ENCODE measurements around the gene NLGN2.

NLGN2 gene

GRCh38 chr17:7413346-7413985, 5.8 kb downstream of the NLGN2 start:
- DNase-seq (ENCODE audit: low read depth in 3 of 3, low spot score in 1 of 3) = no peak

- DNase-seq (ENCODE audit: low read depth in 3 of 3, low spot score in 1 of 3) = no peak
Observed at GRCh38 chr17:7414837-7415236, 7.2 kb downstream of the NLGN2 start.

GRCh38 chr17:7415784-7416183, 8.1 kb downstream of the NLGN2 start:
- DNase-seq (ENCODE audit: low read depth in 3 of 3, low spot score in 1 of 3) = no peak

- DNase-seq (ENCODE audit: low read depth in 3 of 3, low spot score in 1 of 3) = no peak
Observed at GRCh38 chr17:7416323-7416722, 8.7 kb downstream of the NLGN2 start.

GRCh38 chr17:7417056-7417655, 9.5 kb downstream of the NLGN2 start:
- DNase-seq (ENCODE audit: low read depth in 3 of 3, low spot score in 1 of 3) = no peak

DNA sequence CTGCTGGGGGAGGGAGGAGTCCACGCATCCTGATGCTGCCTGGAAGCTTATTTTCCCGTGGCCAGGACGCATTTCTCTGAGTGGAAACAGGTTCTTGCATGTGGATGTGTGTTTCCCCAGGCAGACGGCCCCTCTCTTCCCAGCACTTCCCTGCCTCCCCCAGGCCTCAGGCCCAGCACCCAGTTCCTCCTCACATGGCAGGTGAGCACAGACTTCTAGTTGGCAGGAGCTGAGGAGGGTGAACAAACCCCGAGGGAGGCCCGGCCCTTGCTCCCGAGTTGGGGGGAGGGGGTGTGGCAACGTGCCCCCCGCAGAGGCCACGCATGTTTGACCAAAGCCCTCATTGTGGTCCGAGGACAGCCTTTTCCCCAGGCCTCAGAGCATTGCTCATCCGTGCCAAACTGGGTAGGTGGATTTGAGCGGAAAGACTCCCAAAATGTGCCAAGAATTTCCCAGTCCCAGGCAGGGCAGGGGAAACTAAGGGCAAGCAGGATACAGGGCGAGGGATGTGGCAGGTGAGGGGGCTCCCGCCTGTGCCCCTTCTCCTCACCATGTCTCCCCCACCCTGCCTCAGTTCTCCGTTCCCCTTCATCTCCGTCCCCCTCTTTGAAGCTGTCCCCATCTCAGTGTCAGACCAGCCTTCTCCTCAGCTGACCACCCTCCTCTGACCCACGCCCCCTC, 11.0 kb downstream of the NLGN2 start:
- DNase-seq (ENCODE audit: low read depth in 3 of 3, low spot score in 1 of 3) = no peak

DNA sequence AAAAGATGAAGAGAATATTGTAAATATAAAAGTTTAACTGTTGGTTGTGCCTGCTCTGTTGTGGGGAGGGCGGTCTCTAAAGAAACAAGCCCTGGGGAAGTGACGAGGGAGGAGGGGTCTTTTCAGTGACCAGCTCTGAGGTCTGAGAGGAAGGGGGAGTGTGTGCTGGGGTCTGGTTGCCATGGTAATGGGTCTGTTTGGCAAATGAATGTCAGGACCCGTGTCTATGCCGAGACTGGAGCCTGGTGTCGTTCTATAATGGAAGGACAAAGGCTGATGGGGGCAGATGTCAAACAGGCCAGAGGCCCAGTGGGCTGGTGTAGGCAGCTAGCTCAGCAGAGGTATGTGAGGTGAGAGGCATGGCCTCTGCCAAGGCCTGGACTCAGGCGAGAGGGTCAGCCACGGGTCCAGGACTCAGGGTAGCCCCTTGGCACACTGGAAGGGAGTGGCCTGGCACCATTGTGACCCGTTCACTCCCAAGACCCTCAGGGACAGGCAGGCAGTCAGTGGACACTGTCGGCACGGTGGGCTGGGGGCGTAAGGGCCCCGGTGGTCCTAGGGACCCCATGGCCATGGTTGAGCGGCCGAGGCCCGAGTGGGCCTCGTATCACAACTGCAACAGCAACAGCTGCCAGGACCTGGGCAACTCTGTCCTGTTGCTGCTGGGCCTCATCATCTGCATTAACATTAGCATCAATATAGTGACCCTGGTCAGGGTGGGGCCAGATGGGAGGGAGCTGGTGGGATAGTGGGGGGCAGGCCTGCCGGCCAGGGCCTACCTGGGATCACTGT, 12.4 kb downstream of the NLGN2 start, which contains the start of gene SPEM1:
TSS of gene SPEM1 (plus strand) at position 506 of the 792 bp plus-strand sequence. CDS start at position 567, 61 bp downstream.
- DNase-seq (ENCODE audit: low read depth in 3 of 3, low spot score in 1 of 3) = no peak

DNA sequence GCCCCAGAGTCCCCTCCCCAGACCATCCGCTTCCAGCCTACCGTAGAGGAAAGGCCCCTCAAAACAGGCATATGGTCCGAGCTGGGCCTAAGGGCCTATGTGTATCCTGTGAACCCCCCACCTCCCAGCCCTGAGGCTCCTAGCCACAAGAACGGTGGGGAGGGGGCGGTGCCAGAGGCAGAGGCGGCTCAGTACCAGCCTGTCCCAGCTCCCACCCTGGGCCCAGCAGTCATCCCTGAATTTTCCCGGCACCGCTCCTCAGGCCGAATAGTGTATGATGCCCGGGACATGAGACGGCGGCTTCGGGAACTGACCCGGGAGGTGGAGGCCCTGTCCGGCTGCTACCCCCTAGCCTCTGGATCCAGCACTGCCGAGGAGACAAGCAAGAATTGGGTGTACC, 13.5 kb downstream of the NLGN2 start:
- no peak for DNase-seq (ENCODE audit: low read depth in 3 of 3, low spot score in 1 of 3)

DNA sequence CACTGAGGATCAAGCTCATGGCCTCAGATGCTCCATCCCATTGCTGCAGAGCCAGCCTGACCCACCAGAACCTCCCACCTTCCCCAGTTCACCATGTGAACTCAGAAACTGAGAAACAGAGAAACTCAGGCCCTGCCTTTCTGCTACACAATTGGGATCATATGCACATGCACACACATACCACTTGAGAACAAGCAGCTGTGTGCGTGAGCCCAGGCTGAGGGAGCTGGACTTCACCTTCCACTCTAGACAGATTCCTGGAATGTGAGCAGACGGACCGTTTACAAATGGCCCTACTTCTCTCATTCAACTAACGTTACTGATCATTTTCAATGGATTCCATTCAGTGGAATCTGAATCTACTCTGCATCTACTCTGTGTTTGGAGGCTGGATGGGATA, 16.0 kb downstream of the NLGN2 start:
- DNase-seq (ENCODE audit: low read depth in 3 of 3, low spot score in 1 of 3) = no peak

GRCh38 chr17:7425316-7425715, 17.7 kb downstream of the NLGN2 start, which contains the start of gene SPEM2:
Gene SPEM2 (plus strand): TSS chr17:7425616. CDS start chr17:7425689, 73 bp downstream.
- DNase-seq (ENCODE audit: low read depth in 3 of 3, low spot score in 1 of 3) = no peak

DNA sequence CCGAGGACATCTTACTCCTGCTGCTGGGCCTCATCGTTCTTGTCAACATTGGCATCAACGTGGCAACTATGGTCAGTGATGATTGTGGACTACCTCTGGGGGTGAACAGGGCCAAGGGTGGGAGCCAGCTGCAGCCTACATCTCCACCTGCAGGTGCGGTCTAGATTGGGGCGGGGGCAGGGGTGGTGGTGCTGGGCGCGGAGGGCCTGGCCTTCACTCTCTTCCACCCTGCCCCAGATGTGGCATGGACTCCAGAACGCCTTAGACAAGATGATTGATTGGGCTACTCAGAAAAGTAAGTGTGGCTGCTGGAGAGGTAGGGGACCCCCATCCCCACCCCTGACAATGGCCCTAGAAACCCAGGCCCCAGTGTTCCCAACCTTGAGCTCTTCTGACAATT, 18.1 kb downstream of the NLGN2 start:
- DNase-seq (ENCODE audit: low read depth in 3 of 3, low spot score in 1 of 3) = no peak

DNA sequence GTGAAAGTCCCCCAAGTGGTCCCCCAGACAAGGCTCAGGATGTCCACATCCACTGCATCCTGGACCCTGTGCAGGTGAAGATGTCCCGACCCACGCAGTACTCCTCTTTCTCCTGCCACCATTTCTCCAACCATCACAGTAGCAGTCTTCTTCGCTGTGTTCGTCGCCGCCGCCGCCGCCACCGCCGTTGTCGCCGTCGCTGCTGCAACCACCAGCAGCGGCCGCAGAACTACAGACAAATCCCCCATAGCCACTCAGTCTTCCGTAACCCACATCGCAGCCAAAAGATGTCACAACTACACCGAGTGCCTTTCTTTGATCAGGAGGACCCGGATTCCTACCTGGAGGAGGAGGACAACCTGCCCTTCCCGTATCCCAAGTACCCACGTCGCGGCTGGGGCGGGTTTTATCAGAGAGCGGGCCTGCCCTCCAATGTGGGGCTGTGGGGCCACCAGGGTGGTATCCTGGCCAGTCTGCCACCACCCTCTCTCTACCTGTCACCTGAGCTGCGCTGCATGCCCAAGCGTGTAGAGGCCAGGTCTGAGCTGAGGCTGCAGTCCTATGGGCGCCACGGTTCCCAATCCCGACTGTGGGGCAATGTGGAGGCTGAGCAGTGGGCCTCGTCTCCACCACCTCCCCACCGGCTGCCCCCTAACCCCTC, 18.7 kb downstream of the NLGN2 start:
- no peak for DNase-seq (ENCODE audit: low read depth in 3 of 3, low spot score in 1 of 3)

DNA sequence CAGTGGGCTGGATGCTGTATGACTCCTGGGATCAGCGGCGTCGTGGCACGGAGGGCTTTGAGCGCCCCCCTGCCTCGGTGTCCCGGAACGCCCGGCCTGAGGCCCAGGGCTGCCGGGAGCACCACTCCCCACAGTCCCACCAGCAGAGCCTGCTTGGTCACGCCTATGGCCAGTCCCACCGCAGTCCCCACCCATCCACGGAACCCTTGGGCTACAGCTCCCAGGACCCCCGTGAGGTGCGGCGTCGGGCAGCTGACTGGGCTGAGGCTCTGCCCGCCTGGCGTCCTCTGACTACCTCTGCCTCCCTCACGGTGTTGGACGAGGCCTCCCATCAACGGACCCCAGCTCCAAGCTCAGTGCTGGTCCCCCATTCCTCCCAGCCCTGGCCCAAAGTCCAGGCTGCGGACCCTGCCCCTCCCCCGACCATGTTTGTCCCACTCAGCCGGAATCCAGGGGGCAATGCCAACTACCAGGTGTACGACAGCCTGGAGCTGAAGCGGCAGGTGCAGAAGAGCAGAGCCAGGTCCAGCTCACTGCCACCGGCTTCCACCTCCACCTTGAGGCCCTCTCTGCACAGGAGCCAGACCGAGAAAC, 19.3 kb downstream of the NLGN2 start:
- no peak for DNase-seq (ENCODE audit: low read depth in 3 of 3, low spot score in 1 of 3)

DNA sequence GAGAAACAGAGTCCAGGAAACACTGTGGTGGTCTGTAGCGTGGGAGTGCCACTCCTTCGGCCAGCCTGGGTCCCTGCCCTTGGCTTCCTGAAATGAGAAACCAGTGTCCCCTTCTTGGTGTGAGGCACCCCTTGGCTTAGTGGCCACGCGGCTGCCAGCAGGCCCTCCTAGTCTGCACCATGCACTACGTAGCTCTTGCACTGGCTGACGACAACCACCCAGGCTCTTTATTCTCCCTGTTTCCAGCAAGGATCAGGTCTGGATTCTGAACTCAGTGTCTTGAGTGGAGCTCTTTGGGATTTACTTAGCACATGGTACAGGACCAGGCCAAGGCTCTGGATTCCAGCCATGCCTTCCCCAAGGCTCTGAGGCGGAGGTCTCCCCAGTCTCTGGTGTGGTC, 19.9 kb downstream of the NLGN2 start:
- no peak for DNase-seq (ENCODE audit: low read depth in 3 of 3, low spot score in 1 of 3)

- DNase-seq (ENCODE audit: low read depth in 3 of 3, low spot score in 1 of 3) = no peak
Observed at GRCh38 chr17:7428557-7428956, 20.9 kb downstream of the NLGN2 start, which contains the start of gene SPEM3. Gene SPEM3 (plus strand): TSS chr17:7428857. CDS start chr17:7428903, 46 bp downstream.

- no peak for DNase-seq (ENCODE audit: low read depth in 3 of 3, low spot score in 1 of 3)
Observed at GRCh38 chr17:7429722-7430121, 22.1 kb downstream of the NLGN2 start.

DNA sequence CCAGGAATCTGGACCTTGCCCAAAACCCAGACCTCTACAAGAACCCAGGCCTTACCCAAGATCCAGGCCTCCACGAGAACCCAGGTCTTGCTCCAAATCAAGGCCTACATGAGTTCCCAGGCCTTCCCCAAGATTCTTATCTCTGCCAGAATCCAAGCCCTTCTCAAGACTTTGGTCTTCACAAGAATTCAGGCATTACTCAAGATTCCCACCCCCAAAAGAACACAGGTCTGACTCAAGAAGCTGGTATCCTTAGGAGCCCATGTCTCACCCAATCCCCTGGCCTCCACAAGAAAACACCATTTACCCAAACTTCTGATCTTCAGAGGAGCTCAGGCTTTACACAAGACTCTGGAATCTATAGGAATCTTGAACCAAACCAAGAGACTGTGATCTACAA, 23.6 kb downstream of the NLGN2 start:
- no peak for DNase-seq (ENCODE audit: low read depth in 3 of 3, low spot score in 1 of 3)

- DNase-seq (ENCODE audit: low read depth in 3 of 3, low spot score in 1 of 3) = no peak
Observed at GRCh38 chr17:7432296-7432695, 24.7 kb downstream of the NLGN2 start.

DNA sequence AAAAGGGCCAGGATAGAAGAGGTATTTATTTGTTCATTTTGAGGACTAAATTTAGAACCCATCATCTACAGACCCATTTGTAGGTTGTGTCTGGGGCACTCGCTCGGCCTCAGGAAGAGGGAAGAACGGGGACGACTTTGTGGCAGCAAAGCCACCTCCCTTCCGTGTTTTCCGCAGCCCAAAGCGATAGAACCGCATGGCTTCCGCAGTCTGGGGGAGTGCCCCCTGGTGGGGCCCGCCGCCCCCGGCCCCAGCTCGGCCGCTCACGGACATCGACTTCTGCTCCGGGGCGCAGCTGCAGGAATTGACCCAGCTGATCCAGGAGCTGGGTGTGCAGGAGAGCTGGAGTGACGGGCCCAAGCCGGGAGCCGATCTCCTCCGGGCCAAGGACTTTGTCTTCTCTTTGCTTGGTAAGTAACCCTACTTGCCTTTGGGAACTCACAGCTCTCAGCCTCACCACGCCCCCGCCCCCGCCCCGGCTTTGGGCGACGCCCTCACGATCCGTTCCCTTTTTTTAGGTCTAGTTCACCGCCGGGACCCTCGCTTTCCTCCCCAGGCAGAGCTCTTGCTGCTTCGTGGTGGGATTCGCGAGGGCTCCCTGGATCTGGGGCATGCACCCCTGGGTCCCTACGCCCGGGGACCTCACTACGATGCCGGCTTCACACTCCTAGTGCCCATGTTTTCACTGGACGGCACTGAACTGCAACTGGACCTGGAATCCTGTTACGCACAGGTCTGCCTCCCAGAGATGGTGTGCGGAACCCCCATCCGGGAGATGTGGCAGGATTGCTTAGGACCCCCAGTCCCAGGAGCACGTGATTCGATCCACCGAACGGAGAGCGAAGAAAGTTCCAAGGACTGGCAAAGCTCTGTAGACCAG, 28.3 kb downstream of the NLGN2 start:
- no peak for DNase-seq (ENCODE audit: low read depth in 3 of 3, low spot score in 1 of 3)
